GM10248 (cell line): ENCODE measurements around the gene PFN2.
"Not testable (repeated sequence)": the region's sequence is repeated elsewhere in the genome, so short reads cannot be mapped to it uniquely, and the experiment has no call there.

Source experiments
- CTCF ChIA-PET: fragments of 300-600 bp; sonication (Branson Sonifier 250); formaldehyde crosslinking; extraction: SDS; loops from one replicate; lab custom pipeline; 2021; ENCODE audit warnings: antibody characterized with exemption; lab: Yijun Ruan, JAX
- POLR2A ChIA-PET: fragments of 350-650 bp; sonication (Branson Sonifier 250); formaldehyde crosslinking; extraction: SDS; loops from one replicate; lab custom pipeline; 2020; ENCODE audit warnings: antibody characterized with exemption; lab: Yijun Ruan, JAX
- DNase-seq: peaks from one replicate; pipeline ENCODE4 v3.0.0; 2012; ENCODE audit errors: extremely low spot score
- TF ChIP-seq, protein P1 (sequence below): IDR thresholded peaks from 2 replicates; pipeline ENCODE4 v1.5.1; 2012; ENCODE audit warnings: mild to moderate bottlenecking, low read depth; ENCODE audit errors: extremely low read depth, missing control alignments, control extremely low read depth

Gene PFN2

DNA sequence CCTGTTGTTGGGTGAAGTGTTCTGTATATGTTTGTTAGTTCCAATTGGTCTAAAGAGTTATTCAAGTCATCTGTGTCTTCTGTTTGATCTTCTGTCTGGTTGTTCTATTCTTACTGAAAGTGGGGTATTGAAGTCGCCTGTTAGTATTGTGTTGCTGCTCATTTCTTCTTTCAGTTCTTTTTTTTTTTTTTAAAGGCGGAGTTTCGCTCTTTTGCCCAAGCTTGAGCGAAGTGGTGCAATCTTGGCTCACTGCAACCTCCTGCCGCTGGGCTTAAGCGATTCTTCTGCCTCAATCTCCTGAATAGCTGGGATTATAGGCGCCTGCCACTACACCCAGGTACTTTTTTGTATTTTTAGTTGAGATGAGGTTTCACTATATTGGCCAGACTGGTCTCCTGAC is 23.5 kb downstream of the PFN2 start:
- POLR2A ChIA-PET, result no interaction called here
- DNase-seq, result no peak
- CTCF ChIA-PET, result interaction anchor here (1.1 to 1.7 kb wide), 2 partner anchors 10 to 14 kb away, joined by 3 to 8 read pairs; no protein-coding TSS in a partner anchor
- TF ChIP-seq, protein P1, sequence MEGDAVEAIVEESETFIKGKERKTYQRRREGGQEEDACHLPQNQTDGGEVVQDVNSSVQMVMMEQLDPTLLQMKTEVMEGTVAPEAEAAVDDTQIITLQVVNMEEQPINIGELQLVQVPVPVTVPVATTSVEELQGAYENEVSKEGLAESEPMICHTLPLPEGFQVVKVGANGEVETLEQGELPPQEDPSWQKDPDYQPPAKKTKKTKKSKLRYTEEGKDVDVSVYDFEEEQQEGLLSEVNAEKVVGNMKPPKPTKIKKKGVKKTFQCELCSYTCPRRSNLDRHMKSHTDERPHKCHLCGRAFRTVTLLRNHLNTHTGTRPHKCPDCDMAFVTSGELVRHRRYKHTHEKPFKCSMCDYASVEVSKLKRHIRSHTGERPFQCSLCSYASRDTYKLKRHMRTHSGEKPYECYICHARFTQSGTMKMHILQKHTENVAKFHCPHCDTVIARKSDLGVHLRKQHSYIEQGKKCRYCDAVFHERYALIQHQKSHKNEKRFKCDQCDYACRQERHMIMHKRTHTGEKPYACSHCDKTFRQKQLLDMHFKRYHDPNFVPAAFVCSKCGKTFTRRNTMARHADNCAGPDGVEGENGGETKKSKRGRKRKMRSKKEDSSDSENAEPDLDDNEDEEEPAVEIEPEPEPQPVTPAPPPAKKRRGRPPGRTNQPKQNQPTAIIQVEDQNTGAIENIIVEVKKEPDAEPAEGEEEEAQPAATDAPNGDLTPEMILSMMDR, result no peak

DNA sequence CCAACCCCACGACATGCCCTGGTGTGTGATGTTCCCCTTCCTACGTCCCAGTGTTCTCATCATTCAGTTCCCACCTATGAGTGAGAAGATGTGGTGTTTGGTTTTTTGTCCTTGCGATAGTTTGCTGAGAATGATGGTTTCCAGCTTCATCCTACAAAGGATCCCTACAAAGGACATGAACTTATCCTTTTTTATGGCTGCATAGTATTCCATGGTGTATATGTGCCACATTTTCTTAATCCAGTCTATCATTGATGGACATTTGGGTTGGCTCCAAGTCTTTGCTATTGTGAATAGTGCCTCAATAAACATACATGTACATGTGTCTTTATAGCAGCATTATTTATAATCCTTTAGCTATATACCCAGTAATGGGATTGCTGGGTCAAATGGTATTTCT is 26.7 kb downstream of the PFN2 start:
- CTCF ChIA-PET, POLR2A ChIA-PET, DNase-seq: not testable (repeated sequence)

DNA sequence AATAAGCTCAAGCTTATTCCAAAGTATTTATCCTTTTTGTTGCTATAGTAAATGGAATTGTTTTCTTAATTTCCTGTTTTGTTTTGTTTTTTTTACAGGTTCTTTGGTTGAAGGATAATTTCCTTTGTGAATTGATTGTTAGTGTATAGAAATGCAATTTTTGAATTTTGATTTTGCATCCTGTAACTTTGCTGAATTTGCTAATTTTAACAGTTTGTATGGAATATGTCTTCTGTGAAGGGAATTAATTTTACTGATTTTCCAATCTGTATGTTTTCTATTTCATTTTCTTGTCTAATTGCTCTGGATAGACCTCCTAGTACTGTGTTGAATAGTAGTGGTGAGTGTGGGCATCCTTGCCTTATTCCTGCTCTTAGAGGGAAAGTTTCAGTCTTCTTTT is 28.3 kb downstream of the PFN2 start:
- CTCF ChIA-PET, result no interaction called here
- TF ChIP-seq, protein P1, result no peak
- POLR2A ChIA-PET, result no interaction called here
- no peak for DNase-seq

DNA sequence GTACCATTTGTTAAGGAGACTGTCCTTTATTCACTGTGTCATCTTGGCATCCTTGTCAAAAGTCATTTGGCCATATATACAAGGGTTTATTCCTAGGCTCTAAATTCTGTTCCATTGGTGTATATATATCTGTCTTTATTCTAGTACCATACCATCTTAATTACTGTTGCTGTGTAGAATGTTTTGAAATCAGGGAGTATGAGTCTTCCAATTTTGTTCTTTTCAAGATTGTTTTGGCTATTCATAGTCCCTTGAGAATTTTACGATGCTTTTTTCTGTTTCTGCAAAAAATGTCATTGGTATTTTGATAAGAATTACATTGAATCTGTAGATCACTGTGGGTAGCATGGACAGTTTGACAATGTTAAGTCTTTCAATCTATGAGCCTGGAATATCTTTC is 28.7 kb downstream of the PFN2 start:
- DNase-seq, result no peak
- TF ChIP-seq, protein P1, result no peak
- POLR2A ChIA-PET, result no interaction called here
- CTCF ChIA-PET, result interaction anchor here (0.7 kb wide), 1 partner anchor 133 kb away, joined by 3 read pairs; no protein-coding TSS in a partner anchor

DNA sequence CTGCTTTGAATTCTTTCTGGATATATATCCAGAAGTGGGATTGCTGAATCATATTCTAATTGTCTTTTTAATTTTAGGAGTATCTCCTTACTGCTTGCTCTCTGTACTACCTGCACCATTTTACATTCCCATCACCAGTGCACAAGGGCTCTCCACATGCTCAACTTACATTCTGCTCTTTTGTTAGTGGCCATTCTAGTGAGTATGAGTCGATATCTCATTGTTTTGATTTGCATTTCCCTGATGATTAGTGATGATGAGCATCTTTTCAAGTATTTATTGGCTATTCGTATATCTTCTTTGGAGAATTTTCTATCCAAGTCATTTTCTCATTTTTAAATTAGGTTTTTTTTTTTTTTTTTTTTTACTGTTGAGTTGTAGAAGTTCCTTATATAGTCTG is 29.5 kb downstream of the PFN2 start:
- no peak for DNase-seq
- ChIA-PET POLR2A (no interaction called here), CTCF (interaction anchor here (0.7 kb wide), 1 partner anchor 132 kb away, joined by 3 read pairs; no protein-coding TSS in a partner anchor)
- TF ChIP-seq, protein P1, result no peak

DNA sequence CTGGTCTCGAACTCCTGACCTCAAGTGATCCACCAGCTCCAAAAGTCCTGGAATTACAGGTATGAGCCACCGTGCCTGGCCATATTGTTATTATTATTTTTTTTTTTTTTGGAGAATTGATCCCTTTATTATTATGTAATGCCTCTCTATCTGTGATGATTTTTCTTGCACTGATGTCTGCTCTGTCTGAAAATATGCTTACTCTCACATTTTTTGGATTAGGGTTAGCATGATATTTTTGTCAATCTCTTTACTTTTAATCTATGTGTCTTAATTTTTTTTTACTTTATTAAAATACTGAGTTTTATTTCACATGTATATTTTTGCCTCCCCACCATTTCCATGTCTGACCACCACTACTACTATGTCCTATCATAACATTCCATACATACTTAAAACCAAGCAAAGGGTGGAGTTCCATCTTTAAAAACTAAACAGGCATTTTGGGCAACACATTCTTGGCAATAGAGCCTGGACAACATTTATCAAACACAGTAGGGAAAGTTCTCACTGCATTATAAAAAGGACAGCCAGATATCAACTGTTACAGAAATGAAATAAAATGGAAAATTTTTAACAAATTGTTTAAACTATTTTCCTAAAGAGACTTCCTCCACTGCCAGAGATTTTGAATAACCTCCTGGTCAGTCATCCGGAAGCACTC is 32.2 kb downstream of the PFN2 start:
- CTCF ChIA-PET, result interaction anchor here (1.7 to 2.4 kb wide), 2 partner anchors 167 to 246 kb away, joined by 5 to 14 read pairs; no protein-coding TSS in a partner anchor
- POLR2A ChIA-PET, DNase-seq: not testable (repeated sequence)

DNA sequence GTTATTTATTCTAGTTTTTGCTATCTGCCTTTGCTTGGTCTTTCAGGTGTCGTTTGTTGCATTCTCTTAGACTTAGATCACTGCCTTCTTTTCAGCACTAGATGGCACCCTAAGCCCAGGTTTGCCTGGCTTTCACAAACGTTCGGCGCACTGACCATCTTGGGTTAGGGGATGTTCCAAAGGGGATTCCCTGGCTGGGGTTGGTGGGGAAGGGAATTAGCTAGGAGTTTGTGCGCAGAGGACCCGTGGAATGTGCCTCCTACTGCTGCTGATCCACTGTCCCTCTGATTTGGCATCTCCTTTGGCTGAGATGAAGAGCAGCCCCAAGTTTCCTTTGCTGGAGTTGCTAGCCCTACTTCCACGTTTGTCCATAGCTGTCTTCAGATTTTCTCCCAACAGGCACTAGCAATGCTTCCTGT is 33.9 kb downstream of the PFN2 start:
- POLR2A ChIA-PET, result no interaction called here
- TF ChIP-seq, protein P1, result peak; percentile 58

More for the DNA sequence above, 33.9 kb downstream of the PFN2 start:
- peak; percentile 40 for DNase-seq
- CTCF ChIA-PET, result interaction anchor here (0.6 to 3.4 kb wide), 19 partner anchors 9 to 558 kb away, joined by 3 to 15 read pairs (median 4); no protein-coding TSS in a partner anchor
